ENCODE measurements around the gene MIGA1.
"Not testable (repeated sequence)": the region's sequence is repeated elsewhere in the genome, so short reads cannot be mapped to it uniquely, and the experiment has no call there.

Gene MIGA1

DNA sequence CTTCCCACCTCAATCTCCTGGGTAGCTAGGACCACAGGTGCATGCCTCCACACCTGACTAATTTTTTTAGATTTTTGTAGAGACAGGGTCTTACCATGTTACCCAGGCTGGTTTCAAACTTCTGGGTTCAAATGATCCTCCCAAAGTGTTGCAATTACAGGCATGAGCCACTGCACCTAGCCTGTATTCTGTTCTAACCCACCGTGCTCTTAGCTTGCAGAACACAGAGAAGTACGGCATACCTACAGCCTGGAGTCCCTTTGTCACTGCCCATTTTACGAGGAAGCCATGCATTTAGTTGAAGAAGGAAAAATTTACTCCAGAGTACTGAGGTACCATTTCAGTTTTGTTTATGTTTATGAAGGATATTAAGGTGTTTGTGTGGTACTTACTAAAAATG is 79.3 kb downstream of the MIGA1 start:
- DNase-seq = no peak

GRCh38 chr1:77859248-77859647 is 79.8 kb downstream of the MIGA1 start:
- no peak for DNase-seq

DNA sequence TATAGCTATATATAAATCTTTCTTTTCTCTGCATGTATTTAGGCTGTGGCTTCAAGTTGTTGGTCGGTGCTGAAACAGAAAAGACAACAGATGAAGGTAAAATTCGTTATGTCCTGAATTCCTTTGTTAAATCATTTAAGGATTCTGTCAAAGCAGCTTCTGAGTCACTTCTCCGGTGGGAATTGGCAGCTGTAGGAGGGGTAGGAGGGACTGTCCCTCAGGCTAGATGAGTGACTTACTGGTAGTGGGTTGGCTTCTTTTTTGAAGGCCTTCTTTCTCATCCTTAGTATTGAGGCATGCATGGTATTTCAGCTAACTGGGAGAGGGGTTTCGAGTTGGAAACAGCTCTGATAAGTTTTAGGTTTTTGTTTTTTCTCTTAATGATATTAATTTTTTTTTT is 86.8 kb downstream of the MIGA1 start:
- DNase-seq = no peak

DNA sequence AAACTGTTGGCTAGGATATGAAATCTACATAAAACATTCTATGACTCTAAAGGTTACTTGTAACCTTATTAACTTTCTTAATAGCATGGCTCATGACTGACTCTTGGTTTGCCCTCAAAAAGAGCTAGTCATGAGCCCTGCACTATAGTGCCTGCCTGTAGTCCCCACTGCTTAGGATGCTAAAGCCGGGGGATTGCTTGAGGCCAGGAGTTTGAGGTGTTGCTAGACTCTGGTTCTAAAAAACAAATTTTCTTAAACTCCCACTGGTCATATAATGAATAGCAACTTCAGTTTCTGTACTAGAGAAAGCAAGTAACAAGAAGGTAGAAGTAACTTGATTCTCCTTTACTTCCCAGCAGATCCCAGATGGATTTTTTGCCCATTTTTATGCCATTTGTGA is 93.2 kb downstream of the MIGA1 start:
- DNase-seq = no peak

DNA sequence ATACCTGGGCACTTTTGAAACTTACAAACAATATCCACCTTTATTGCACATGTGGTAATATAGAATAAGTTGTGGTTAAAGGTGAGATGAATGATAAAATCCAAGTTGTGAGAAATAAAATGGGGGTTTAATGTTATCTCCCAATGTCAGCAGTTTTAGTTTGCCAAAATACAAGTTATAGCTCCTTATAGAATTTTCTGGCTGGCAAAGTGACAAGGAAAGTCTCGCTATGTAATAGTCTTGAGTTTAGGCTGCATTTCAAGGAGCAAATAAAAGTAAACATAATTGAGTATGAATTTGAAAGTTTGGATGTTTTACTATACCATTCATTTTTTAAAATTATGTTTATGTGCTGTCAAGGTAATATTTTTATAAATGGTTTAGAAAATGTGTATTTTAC is 94.0 kb downstream of the MIGA1 start:
- no peak for DNase-seq

- no peak for DNase-seq
Observed at GRCh38 chr1:77874804-77875445, 95.5 kb downstream of the MIGA1 start.

DNA sequence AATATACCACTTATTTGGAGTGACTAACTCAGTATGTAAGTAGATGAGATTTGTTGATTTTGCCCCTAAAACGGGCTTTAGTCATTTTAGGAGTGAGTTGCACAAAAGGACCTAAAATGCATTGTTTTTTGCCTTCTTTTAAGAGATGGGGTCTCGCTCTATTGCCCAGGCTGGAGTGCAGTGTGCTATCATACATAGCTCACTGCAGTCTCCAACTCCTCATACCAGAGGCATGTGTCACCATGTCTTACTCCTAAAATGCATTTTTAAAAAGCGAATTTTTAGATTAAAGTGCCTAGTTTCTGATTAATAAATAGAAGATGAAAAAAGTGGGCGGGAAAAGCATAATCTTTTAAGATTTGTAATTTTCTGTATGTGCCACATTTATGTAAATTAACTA is 97.4 kb downstream of the MIGA1 start:
- DNase-seq = no peak

DNA sequence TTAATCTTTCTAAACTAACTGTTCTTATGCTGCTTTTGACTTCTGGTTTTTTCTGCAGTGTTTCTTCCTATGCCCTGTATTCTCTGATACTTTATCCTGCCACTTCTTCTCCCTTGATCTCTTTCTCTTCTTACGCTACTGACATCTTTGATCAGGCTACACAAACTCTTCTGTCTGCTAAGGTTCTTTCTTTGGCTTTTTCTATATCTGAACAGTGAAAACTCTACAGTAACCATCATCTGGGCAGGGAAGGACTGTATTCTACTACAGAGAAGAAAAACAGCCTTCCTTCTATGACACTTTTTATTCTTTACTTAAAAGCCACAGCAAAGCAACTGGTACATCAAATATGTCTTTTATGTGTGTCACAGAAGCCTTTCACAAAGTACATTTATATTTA is 101.6 kb downstream of the MIGA1 start:
- DNase-seq = no peak

GRCh38 chr1:77882411-77882810 is 103.0 kb downstream of the MIGA1 start:
- no peak for DNase-seq

DNA sequence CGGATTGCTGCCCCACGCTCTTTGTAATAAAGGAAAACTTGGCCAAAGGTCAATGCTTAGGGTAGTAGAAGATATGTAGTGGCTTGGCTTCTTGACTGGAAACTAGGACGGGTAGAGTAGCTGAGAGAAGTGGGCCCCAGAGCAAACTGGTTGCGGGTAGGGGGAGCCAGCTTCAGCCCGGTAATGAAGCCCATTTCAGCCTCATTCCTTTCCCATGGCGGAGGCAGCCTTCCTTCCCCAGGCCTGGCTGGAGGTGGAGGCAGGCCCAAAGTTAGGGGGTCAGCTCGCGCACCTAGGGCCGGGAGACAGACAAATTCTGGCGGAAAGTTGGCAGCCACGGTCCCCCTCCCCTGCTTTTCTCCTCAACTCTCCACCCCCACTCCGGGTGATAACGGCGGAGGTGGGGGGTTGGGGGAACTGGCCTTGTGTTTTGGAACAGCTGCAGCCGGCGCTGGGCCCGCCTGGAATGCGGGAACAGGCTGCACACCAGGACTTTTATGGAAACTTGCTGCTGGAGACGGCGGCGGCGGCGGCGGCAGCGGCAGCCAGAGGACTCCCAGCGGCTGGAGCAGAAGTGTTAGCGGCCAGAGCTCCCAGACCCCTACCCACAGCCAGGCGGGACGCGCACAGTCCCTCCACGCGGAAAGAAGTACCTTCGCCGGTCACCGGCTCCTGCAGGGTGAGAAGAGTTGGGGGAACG is 108.8 kb downstream of the MIGA1 start, which contains the start of gene NEXN:
Gene NEXN, plus strand, starts transcription at position 544 of the 700 bp plus-strand sequence. CDS start 27,483 bp downstream, outside the sequence.
- no peak for DNase-seq

DNA sequence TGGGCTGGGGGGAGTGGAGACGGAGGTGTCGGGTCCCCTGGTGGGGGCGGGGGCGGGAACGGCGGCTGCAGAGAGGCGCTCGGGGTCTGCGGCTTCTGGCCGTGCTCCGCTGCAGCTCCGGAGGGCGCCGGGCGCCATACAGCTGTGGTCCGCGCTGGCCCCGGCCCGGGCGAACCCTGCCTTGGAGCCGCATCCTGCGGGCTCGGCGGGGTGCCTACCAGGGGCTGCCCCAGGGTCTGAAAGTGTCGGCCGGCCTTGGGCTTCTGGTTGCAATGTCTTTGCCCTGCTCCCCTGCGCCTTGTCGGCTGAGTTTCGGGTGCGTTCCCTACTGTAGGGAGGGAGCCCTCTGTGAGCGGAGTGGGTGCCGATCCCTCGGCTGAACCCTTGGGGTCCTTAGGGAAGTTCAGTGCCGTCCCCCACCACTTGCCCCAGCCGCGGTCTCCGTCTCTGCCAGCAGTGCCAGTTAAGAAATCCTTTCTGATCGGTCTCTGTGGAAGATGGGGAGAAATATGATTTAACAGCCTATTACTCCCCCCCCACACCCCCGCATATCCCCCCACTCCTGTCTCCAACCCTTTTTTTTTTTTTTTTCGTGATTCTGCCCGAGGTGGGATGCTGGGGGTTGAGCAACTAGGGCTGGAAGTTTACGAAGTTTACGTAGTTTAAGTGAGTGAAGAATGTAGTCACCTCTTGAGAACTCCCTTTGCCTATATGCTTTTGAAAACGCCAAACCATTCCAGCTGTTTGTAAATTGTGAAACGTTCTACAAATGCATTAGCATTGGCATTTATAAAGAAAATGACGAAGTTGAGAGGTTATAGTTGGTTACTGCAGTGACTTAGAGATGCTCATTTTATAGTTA is 109.6 kb downstream of the MIGA1 start:
- no peak for DNase-seq

GRCh38 chr1:77889671-77890070 is 110.2 kb downstream of the MIGA1 start:
- DNase-seq = no peak

GRCh38 chr1:77891200-77891599 is 111.8 kb downstream of the MIGA1 start:
- no peak for DNase-seq

GRCh38 chr1:77899647-77900320 is 120.3 kb downstream of the MIGA1 start:
- no peak for DNase-seq

- no peak for DNase-seq
Observed at GRCh38 chr1:77900687-77901293, 121.3 kb downstream of the MIGA1 start.

DNA sequence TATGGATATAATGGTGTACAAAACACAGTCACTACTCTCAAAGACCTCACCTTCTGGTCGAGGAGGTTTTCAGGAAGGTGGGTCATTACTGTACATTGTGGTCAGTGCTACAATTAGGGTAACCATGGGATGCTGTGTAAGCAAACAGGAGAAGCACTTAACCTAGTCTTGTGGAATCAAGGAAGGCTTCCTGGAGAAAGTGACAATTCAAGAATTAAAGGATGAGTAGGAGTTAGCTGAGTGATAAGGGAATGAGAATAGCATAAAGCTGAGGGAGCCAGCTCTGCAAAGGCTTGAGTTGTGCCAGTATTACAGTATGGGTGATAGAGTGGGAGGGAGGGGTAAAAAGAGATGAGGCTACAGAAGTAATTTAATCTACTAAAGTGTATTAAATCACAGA is 126.2 kb downstream of the MIGA1 start:
- DNase-seq = no peak

GRCh38 chr1:77906019-77906545 is 126.6 kb downstream of the MIGA1 start:
- DNase-seq = no peak

GRCh38 chr1:77906624-77907023 is 127.2 kb downstream of the MIGA1 start:
- no peak for DNase-seq

- no peak for DNase-seq
Observed at GRCh38 chr1:77910116-77910515, 130.7 kb downstream of the MIGA1 start.

- not testable (repeated sequence) for DNase-seq
Observed at GRCh38 chr1:77918918-77919317, 139.5 kb downstream of the MIGA1 start.

GRCh38 chr1:77925518-77925917 is 146.1 kb downstream of the MIGA1 start:
- DNase-seq = no peak

GRCh38 chr1:77925956-77926355 is 146.5 kb downstream of the MIGA1 start:
- no peak for DNase-seq

Data from CD4-positive, alpha-beta T cell treated with Interleukin-21 for 1 hour (primary cell).